Measurements from ENCODE around the gene TEDC2.

The TEDC2 gene

DNA sequence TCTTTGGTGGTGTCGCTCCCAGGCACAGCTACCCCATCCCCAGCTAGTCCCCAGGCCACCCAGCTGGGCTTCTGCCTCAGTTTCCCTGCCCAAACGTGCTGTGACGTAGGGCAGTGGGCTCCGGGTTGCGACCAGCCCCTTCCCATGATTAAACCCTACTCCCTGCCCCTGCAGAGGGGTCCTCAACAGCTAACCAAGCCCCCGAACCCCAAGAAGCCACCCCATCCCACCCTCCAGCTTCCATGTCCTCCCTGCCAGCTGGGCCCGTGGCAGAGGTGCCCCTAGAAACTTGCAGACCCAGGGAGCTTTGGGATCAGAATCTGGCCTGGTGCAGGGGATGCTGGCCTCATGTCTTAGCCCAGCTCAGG lies 10.3 kb downstream of the TEDC2 start:
- peaks cover 51 to 90% (median 77%) of the 10 kb centered on the region in 10 experiments for H3K4me1 ChIP-seq
- no peaks in the 10 kb centered on the region for H3K36me3 ChIP-seq
- H3K9me3 ChIP-seq (replicated peaks in 1 of 11) = no peaks in the 10 kb centered on the region
- no peak for TF ChIP-seq Cebpa-rat (IDR thresholded peaks at IDR 0.05)
- peak overlapping the region in 1 of 11 experiments; percentile 31; a peak in 1 of 22 replicates for H3K27ac ChIP-seq
- H4K20me1 ChIP-seq = peaks cover 8 to 74% (median 37%) of the 10 kb centered on the region in 11 experiments; a peak in 19 of 22 replicates
- peaks cover 0 to 69% (median 0%) of the 10 kb centered on the region in 11 experiments; a peak in 8 of 22 replicates for H3K27me3 ChIP-seq
- peak overlapping the region; percentile 96 to 100 (median 100); a peak in 19 of 22 replicates for H3K4me2 ChIP-seq
- H3K4me3 ChIP-seq = peak overlapping the region in 2 of 10 experiments; percentile 57 to 64; a peak in 3 of 20 replicates
- H3K9ac ChIP-seq = peak overlapping the region in 5 of 11 experiments; percentile 45 to 81 (median 77); a peak in 8 of 22 replicates

GRCh38 chr16:2470603-2471015 lies 10.7 kb downstream of the TEDC2 start:
- peak overlapping the region in 1 of 10 experiments; percentile 84; a peak in 2 of 20 replicates for H3K4me3 ChIP-seq
- H3K36me3 ChIP-seq = no peaks in the 10 kb centered on the region
- no peak for TF ChIP-seq Cebpa-rat (IDR thresholded peaks at IDR 0.05)

GRCh38 chr16:2471016-2471652 lies 11.2 kb downstream of the TEDC2 start, which contains the start of gene NTN3:
TSS of gene NTN3 (plus strand) at chr16:2471297. CDS start at chr16:2471702, 405 bp downstream.
- H3K9me3 ChIP-seq (replicated peaks in 1 of 11) = no peaks in the 10 kb centered on the region
- peak within 1 kb of the TSS; percentile 97 to 100 (median 100) for H3K4me2 ChIP-seq
- TF ChIP-seq Cebpa-rat (IDR thresholded peaks at IDR 0.05) = no peak
- peaks cover 0 to 69% (median 0%) of the 10 kb centered on the region in 11 experiments; a peak in 8 of 22 replicates for H3K27me3 ChIP-seq
- peaks cover 58 to 90% (median 80%) of the 10 kb centered on the region in 10 experiments for H3K4me1 ChIP-seq
- peak within 1 kb of the TSS; percentile 21 to 84 (median 50); a peak in 19 of 20 replicates for H3K4me3 ChIP-seq
- H3K9ac ChIP-seq = peak within 1 kb of the TSS; percentile 20 to 81 (median 63); a peak in 19 of 22 replicates
- 0 out of 22 replicates have a peak, but pooled peaks cover 0 to under 1% (median 0%) of the 10 kb centered on the region in 11 experiments for H3K36me3 ChIP-seq
- peaks cover 8 to 71% (median 38%) of the 10 kb centered on the region in 11 experiments; a peak in 20 of 22 replicates for H4K20me1 ChIP-seq
- H3K27ac ChIP-seq = peak within 1 kb of the TSS in 8 of 11 experiments; percentile 46 to 67 (median 60); a peak in 16 of 22 replicates

More at GRCh38 chr16:2470603-2471015, 10.7 kb downstream of the TEDC2 start:
- peak overlapping the region in 1 of 11 experiments; percentile 31; a peak in 1 of 22 replicates for H3K27ac ChIP-seq
- H3K4me2 ChIP-seq = peak overlapping the region; percentile 85 to 100 (median 100); a peak in 20 of 22 replicates
- H3K27me3 ChIP-seq = peaks cover 0 to 69% (median 0%) of the 10 kb centered on the region in 11 experiments; a peak in 8 of 22 replicates
- H4K20me1 ChIP-seq = peaks cover 8 to 71% (median 38%) of the 10 kb centered on the region in 11 experiments; a peak in 20 of 22 replicates
- peaks cover 52 to 90% (median 78%) of the 10 kb centered on the region in 10 experiments for H3K4me1 ChIP-seq
- H3K9ac ChIP-seq = peak overlapping the region in 5 of 11 experiments; percentile 63 to 81 (median 76); a peak in 8 of 22 replicates
- no peaks in the 10 kb centered on the region for H3K9me3 ChIP-seq (replicated peaks in 1 of 11)

DNA sequence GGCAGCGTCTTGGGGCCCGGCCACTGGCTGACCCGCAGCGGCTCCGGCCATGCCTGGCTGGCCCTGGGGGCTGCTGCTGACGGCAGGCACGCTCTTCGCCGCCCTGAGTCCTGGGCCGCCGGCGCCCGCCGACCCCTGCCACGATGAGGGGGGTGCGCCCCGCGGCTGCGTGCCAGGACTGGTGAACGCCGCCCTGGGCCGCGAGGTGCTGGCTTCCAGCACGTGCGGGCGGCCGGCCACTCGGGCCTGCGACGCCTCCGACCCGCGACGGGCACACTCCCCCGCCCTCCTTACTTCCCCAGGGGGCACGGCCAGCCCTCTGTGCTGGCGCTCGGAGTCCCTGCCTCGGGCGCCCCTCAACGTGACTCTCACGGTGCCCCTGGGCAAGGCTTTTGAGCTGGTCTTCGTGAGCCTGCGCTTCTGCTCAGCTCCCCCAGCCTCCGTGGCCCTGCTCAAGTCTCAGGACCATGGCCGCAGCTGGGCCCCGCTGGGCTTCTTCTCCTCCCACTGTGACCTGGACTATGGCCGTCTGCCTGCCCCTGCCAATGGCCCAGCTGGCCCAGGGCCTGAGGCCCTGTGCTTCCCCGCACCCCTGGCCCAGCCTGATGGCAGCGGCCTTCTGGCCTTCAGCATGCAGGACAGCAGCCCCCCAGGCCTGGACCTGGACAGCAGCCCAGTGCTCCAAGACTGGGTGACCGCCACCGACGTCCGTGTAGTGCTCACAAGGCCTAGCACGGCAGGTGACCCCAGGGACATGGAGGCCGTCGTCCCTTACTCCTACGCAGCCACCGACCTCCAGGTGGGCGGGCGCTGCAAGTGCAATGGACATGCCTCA lies 12.0 kb downstream of the TEDC2 start:
- peaks cover 0 to 65% (median 0%) of the 10 kb centered on the region in 11 experiments; a peak in 8 of 22 replicates for H3K27me3 ChIP-seq
- H3K4me2 ChIP-seq = peak overlapping the region; percentile 97 to 100 (median 100)
- H3K4me1 ChIP-seq = peaks cover 64 to 90% (median 82%) of the 10 kb centered on the region in 10 experiments
- no peaks in the 10 kb centered on the region for H3K9me3 ChIP-seq (replicated peaks in 1 of 11)
- H4K20me1 ChIP-seq = peaks cover 14 to 71% (median 41%) of the 10 kb centered on the region in 11 experiments; a peak in 20 of 22 replicates
- peaks cover 0 to 8% (median 0%) of the 10 kb centered on the region in 11 experiments; a peak in 2 of 22 replicates for H3K36me3 ChIP-seq
- peak overlapping the region in 8 of 11 experiments; percentile 46 to 67 (median 60); a peak in 16 of 22 replicates for H3K27ac ChIP-seq
- peak overlapping the region; percentile 20 to 81 (median 63); a peak in 19 of 22 replicates for H3K9ac ChIP-seq
- TF ChIP-seq Cebpa-rat (IDR thresholded peaks at IDR 0.05) = no peak
- peak overlapping the region; percentile 21 to 84 (median 50); a peak in 19 of 20 replicates for H3K4me3 ChIP-seq

GRCh38 chr16:2472488-2472864 lies 12.6 kb downstream of the TEDC2 start:
- Histone ChIP-seq H3K27ac (no peak overlapping the region), H3K36me3 (peaks cover 0 to 12% (median 0%) of the 10 kb centered on the region in 11 experiments; a peak in 4 of 22 replicates), H3K4me1 (peaks cover 65 to 90% (median 82%) of the 10 kb centered on the region in 10 experiments), H3K4me3 (peak overlapping the region in 3 of 10 experiments; percentile 51 to 84 (median 54); a peak in 2 of 20 replicates), H3K9me3 (replicated peaks in 1 of 11) (no peaks in the 10 kb centered on the region), H3K27me3 (peaks cover 0 to 59% (median 0%) of the 10 kb centered on the region in 11 experiments; a peak in 8 of 22 replicates), H3K4me2 (peak overlapping the region; percentile 97 to 100 (median 100); a peak in 21 of 22 replicates), H3K9ac (peak overlapping the region in 5 of 11 experiments; percentile 71 to 96 (median 90); a peak in 5 of 22 replicates), H4K20me1 (peaks cover 19 to 71% (median 42%) of the 10 kb centered on the region in 11 experiments; a peak in 20 of 22 replicates)
- no peak for TF ChIP-seq Cebpa-rat (IDR thresholded peaks at IDR 0.05)

DNA sequence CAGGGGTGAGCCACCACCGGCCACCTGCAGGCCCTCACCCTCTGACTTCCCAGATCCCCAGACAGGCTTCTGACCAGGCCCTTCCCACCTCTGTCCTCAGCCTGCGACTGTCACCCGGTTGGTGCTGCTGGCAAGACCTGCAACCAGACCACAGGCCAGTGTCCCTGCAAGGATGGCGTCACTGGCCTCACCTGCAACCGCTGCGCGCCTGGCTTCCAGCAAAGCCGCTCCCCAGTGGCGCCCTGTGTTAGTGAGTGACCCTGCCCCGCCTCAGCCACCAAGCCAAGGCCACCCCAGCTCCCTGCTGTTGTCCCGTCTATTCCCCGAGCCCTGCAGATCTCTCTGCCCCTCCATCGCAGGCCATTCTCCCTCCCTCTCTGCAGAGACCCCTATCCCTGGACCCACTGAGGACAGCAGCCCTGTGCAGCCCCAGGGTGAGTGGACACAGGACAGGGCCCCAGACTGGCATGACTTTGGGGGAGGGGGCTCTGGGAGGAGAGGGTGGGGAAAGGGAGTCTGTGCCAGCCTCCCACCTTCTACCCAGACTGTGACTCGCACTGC lies 13.1 kb downstream of the TEDC2 start:
- Histone ChIP-seq H3K4me3 (peak overlapping the region; percentile 74 to 95 (median 84); a peak in 17 of 20 replicates), H3K27me3 (peaks cover 0 to 54% (median 0%) of the 10 kb centered on the region in 11 experiments; a peak in 8 of 22 replicates), H4K20me1 (peaks cover 19 to 75% (median 47%) of the 10 kb centered on the region in 11 experiments; a peak in 20 of 22 replicates), H3K27ac (peak overlapping the region in 2 of 11 experiments; percentile 94; a peak in 1 of 22 replicates), H3K4me1 (peaks cover 67 to 90% (median 82%) of the 10 kb centered on the region in 10 experiments), H3K36me3 (peaks cover 0 to 15% (median 0%) of the 10 kb centered on the region in 11 experiments; a peak in 7 of 22 replicates), H3K9ac (peak overlapping the region in 9 of 11 experiments; percentile 43 to 96 (median 93); a peak in 14 of 22 replicates), H3K4me2 (peak overlapping the region; percentile 97 to 100 (median 100)), H3K9me3 (replicated peaks in 1 of 11) (no peaks in the 10 kb centered on the region)
- no peak for TF ChIP-seq Cebpa-rat (IDR thresholded peaks at IDR 0.05)

- peaks cover 0 to 49% (median 0%) of the 10 kb centered on the region in 11 experiments; a peak in 8 of 22 replicates for H3K27me3 ChIP-seq
- H3K4me1 ChIP-seq = peaks cover 66 to 90% (median 81%) of the 10 kb centered on the region in 10 experiments
- no peaks in the 10 kb centered on the region for H3K9me3 ChIP-seq (replicated peaks in 1 of 11)
- H4K20me1 ChIP-seq = peaks cover 19 to 77% (median 51%) of the 10 kb centered on the region in 11 experiments; a peak in 21 of 22 replicates
- TF ChIP-seq Cebpa-rat (IDR thresholded peaks at IDR 0.05) = no peak
- peak overlapping the region in 8 of 11 experiments; percentile 93 to 96 (median 94); a peak in 15 of 22 replicates for H3K27ac ChIP-seq
- H3K36me3 ChIP-seq = peaks cover 0 to 20% (median 0%) of the 10 kb centered on the region in 11 experiments; a peak in 7 of 22 replicates
- peak overlapping the region; percentile 74 to 95 (median 84) for H3K4me3 ChIP-seq
- peak overlapping the region; percentile 97 to 100 (median 100) for H3K4me2 ChIP-seq
- H3K9ac ChIP-seq = peak overlapping the region; percentile 35 to 96 (median 92); a peak in 19 of 22 replicates
Measured at GRCh38 chr16:2473446-2473926, 13.6 kb downstream of the TEDC2 start.
